Erythroblast (primary cell): ENCODE measurements around the gene UBE2G1.

Experiments used
- GATA1 ChIP-seq: IDR thresholded peaks from 2 replicates; pipeline ENCODE4 v1.6.1; 2011; ENCODE audit warnings: low read depth, mild to moderate bottlenecking, control low read depth, low read length, moderate library complexity
- POLR2A ChIP-seq: IDR thresholded peaks from 2 replicates; pipeline ENCODE4 v1.6.1; 2011; ENCODE audit warnings: mild to moderate bottlenecking, low read length

DNA sequence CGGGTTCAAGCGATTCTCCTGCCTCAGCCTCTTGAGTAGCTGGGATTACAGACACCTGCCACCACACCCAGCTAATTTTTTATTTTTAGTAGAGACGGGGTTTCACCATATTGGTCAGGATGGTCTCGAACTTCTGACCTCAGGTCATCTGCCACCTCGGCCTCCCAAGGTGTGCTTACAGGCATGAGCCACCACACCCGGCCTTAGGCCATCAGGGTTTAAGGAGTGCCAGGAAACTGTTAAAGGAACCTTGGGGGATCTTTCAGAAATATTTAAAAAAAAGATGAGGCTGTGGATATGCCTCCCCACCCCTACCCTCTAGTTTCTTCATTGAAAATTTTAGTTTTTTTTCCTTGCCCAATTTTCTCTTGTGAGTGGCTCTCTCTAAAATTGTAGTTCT, 31.4 kb upstream of the UBE2G1 start:
- TF ChIP-seq POLR2A (no peak), GATA1 (no peak)
